ENCODE data around the gene NPLOC4. TPM values are rescaled to one million over a fixed set of nuclear protein-coding genes. Genes with fewer than 3 reads are reported as not detected.
"Not testable (repeated sequence)": the region's sequence is repeated elsewhere in the genome, so short reads cannot be mapped to it uniquely, and the experiment has no call there.

Gene NPLOC4
- total and polyA plus RNA-seq, 9 donors: 31.9 to 66.2 (median 49.5) TPM

- peaks cover 32% of the 10 kb centered on the region for H3K36me3 ChIP-seq (ENCODE audit: control insufficient read depth, insufficient read depth, low read length)
- DNase-seq: no peak
- H3K4me3 ChIP-seq (ENCODE audit: low read length): no peak overlapping the region
- H3K4me1 ChIP-seq (ENCODE audit: control insufficient read depth, insufficient read depth, low read length): peaks cover 30% of the 10 kb centered on the region
- H3K9me3 ChIP-seq (replicated peaks; ENCODE audit: control insufficient read depth, low read depth, low read length): no peaks in the 10 kb centered on the region
- 3% methylated on average over 10 of the region's 17 CpGs for WGBS (ENCODE audit: insufficient coverage)
- no peak overlapping the region for H3K27ac ChIP-seq (ENCODE audit: low read length)
- peaks cover 32% of the 10 kb centered on the region for H3K27me3 ChIP-seq (ENCODE audit: control insufficient read depth, insufficient read depth, low read length)
Observed at GRCh38 chr17:81537343-81537855, 99.5 kb downstream of the NPLOC4 start.

- Histone ChIP-seq H3K9me3 (replicated peaks; ENCODE audit: control insufficient read depth, low read depth, low read length) (no peaks in the 10 kb centered on the region), H3K4me1 (ENCODE audit: control insufficient read depth, insufficient read depth, low read length) (peaks cover 30% of the 10 kb centered on the region), H3K4me3 (ENCODE audit: low read length) (no peak overlapping the region), H3K36me3 (ENCODE audit: control insufficient read depth, insufficient read depth, low read length) (peaks cover 28% of the 10 kb centered on the region), H3K27ac (ENCODE audit: low read length) (no peak overlapping the region), H3K27me3 (ENCODE audit: control insufficient read depth, insufficient read depth, low read length) (peaks cover 32% of the 10 kb centered on the region)
- WGBS (ENCODE audit: insufficient coverage): 5% methylated on average over 79 of the region's 89 CpGs
- DNase-seq: no peak
Observed at GRCh38 chr17:81536299-81537290, 100.3 kb downstream of the NPLOC4 start.

GRCh38 chr17:81535480-81536298, 101.2 kb downstream of the NPLOC4 start:
- WGBS (ENCODE audit: insufficient coverage): 54% methylated on average over 6 of the region's 13 CpGs

GRCh38 chr17:81535007-81535328, 101.9 kb downstream of the NPLOC4 start:
- DNase-seq: no peak
- no peak overlapping the region for H3K4me3 ChIP-seq (ENCODE audit: low read length)
- H3K27me3 ChIP-seq (ENCODE audit: control insufficient read depth, insufficient read depth, low read length): peaks cover 32% of the 10 kb centered on the region
- H3K9me3 ChIP-seq (replicated peaks; ENCODE audit: control insufficient read depth, low read depth, low read length): no peaks in the 10 kb centered on the region
- peaks cover 30% of the 10 kb centered on the region for H3K4me1 ChIP-seq (ENCODE audit: control insufficient read depth, insufficient read depth, low read length)
- WGBS (ENCODE audit: insufficient coverage): 91% methylated on average over 3 of the region's 5 CpGs
- H3K27ac ChIP-seq (ENCODE audit: low read length): no peak overlapping the region
- H3K36me3 ChIP-seq (ENCODE audit: control insufficient read depth, insufficient read depth, low read length): peaks cover 12% of the 10 kb centered on the region

More at GRCh38 chr17:81535480-81536298, 101.2 kb downstream of the NPLOC4 start:
- Histone ChIP-seq H3K9me3 (replicated peaks; ENCODE audit: control insufficient read depth, low read depth, low read length) (no peaks in the 10 kb centered on the region), H3K27ac (ENCODE audit: low read length) (no peak overlapping the region), H3K4me3 (ENCODE audit: low read length) (no peak overlapping the region), H3K27me3 (ENCODE audit: control insufficient read depth, insufficient read depth, low read length) (peaks cover 32% of the 10 kb centered on the region), H3K4me1 (ENCODE audit: control insufficient read depth, insufficient read depth, low read length) (peaks cover 30% of the 10 kb centered on the region), H3K36me3 (ENCODE audit: control insufficient read depth, insufficient read depth, low read length) (peaks cover 19% of the 10 kb centered on the region)
- DNase-seq: no peak

GRCh38 chr17:81534157-81535006, 102.5 kb downstream of the NPLOC4 start:
- no peak overlapping the region for H3K27ac ChIP-seq (ENCODE audit: low read length)
- no peak for DNase-seq
- peaks cover 7% of the 10 kb centered on the region for H3K36me3 ChIP-seq (ENCODE audit: control insufficient read depth, insufficient read depth, low read length)
- H3K4me1 ChIP-seq (ENCODE audit: control insufficient read depth, insufficient read depth, low read length): peaks cover 30% of the 10 kb centered on the region
- H3K4me3 ChIP-seq (ENCODE audit: low read length): no peak overlapping the region
- H3K9me3 ChIP-seq (replicated peaks; ENCODE audit: control insufficient read depth, low read depth, low read length): no peaks in the 10 kb centered on the region
- WGBS (ENCODE audit: insufficient coverage): 61% methylated on average over 2 of the region's 6 CpGs
- peaks cover 34% of the 10 kb centered on the region for H3K27me3 ChIP-seq (ENCODE audit: control insufficient read depth, insufficient read depth, low read length)

GRCh38 chr17:81533339-81534141, 103.4 kb downstream of the NPLOC4 start:
- DNase-seq: no peak
- Histone ChIP-seq H3K27ac (ENCODE audit: low read length) (no peak overlapping the region), H3K36me3 (ENCODE audit: control insufficient read depth, insufficient read depth, low read length) (no peaks in the 10 kb centered on the region), H3K4me3 (ENCODE audit: low read length) (no peak overlapping the region), H3K4me1 (ENCODE audit: control insufficient read depth, insufficient read depth, low read length) (peaks cover 26% of the 10 kb centered on the region), H3K9me3 (replicated peaks; ENCODE audit: control insufficient read depth, low read depth, low read length) (no peaks in the 10 kb centered on the region), H3K27me3 (ENCODE audit: control insufficient read depth, insufficient read depth, low read length) (peaks cover 42% of the 10 kb centered on the region)
- 63% methylated on average over 6 of the region's 21 CpGs for WGBS (ENCODE audit: insufficient coverage)

GRCh38 chr17:81532490-81533287, 104.2 kb downstream of the NPLOC4 start:
- H3K36me3 ChIP-seq (ENCODE audit: control insufficient read depth, insufficient read depth, low read length): no peaks in the 10 kb centered on the region
- 90% methylated on average over 11 of the region's 11 CpGs for WGBS (ENCODE audit: insufficient coverage)

GRCh38 chr17:81531998-81532404, 104.9 kb downstream of the NPLOC4 start:
- H3K36me3 ChIP-seq (ENCODE audit: control insufficient read depth, insufficient read depth, low read length); H3K9me3 ChIP-seq (replicated peaks; ENCODE audit: control insufficient read depth, low read depth, low read length); H3K4me3 ChIP-seq (ENCODE audit: low read length); H3K27ac ChIP-seq (ENCODE audit: low read length); DNase-seq: not testable (repeated sequence)
- WGBS (ENCODE audit: insufficient coverage): 98% methylated on average over 3 of the region's 3 CpGs
- peaks cover 24% of the 10 kb centered on the region for H3K4me1 ChIP-seq (ENCODE audit: control insufficient read depth, insufficient read depth, low read length)
- H3K27me3 ChIP-seq (ENCODE audit: control insufficient read depth, insufficient read depth, low read length): peaks cover 48% of the 10 kb centered on the region

More at GRCh38 chr17:81532490-81533287, 104.2 kb downstream of the NPLOC4 start:
- no peaks in the 10 kb centered on the region for H3K9me3 ChIP-seq (replicated peaks; ENCODE audit: control insufficient read depth, low read depth, low read length)
- no peak overlapping the region for H3K27ac ChIP-seq (ENCODE audit: low read length)
- DNase-seq: no peak
- H3K4me1 ChIP-seq (ENCODE audit: control insufficient read depth, insufficient read depth, low read length): peaks cover 24% of the 10 kb centered on the region
- H3K27me3 ChIP-seq (ENCODE audit: control insufficient read depth, insufficient read depth, low read length): peaks cover 48% of the 10 kb centered on the region
- no peak overlapping the region for H3K4me3 ChIP-seq (ENCODE audit: low read length)
